HL-60 (cell line): ENCODE data around the gene LMBRD2.

Experiments used
- DNase-seq, 2 experiments: peaks; one replicate each; pipeline ENCODE4 v3.0.0-alpha.2; 2010 to 2020; ENCODE audit warnings: low read depth in 1 of 2, low spot score in 1 of 2
- H3K27ac ChIP-seq: fragments of 250-450 bp; sonication (Bioruptor Pico); replicated peaks from 2 replicates; pipeline ENCODE4 v1.5.1; 2020; ENCODE audit warnings: mild to moderate bottlenecking, moderate library complexity
- H3K27me3 ChIP-seq: fragments of 250-450 bp; sonication (Bioruptor Pico); 2 replicates; pipeline ENCODE4 v1.5.1; 2021; ENCODE audit warnings: mild to moderate bottlenecking, moderate library complexity; ENCODE audit not compliant: insufficient read depth, poor library complexity, severe bottlenecking
- H3K4me3 ChIP-seq: replicated peaks from 2 replicates; pipeline ENCODE4 v1.5.1; 2011; ENCODE audit warnings: mild to moderate bottlenecking, control low read depth, low read length; ENCODE audit not compliant: insufficient read depth
- CTCF ChIP-seq: IDR thresholded peaks from one replicate; pipeline ENCODE4 v1.5.1; 2011; ENCODE audit warnings: low read length, control low read depth, inconsistent platforms; ENCODE audit not compliant: insufficient read depth
- GABPA ChIP-seq: IDR thresholded peaks from 2 replicates; pipeline ENCODE4 v1.6.1; 2012; ENCODE audit warnings: low read depth
- POLR2AphosphoS5 ChIP-seq: IDR thresholded peaks from 2 replicates; pipeline ENCODE4 v1.6.1; 2012; ENCODE audit warnings: low read depth
- REST ChIP-seq: IDR thresholded peaks from 2 replicates; pipeline ENCODE4 v1.6.1; 2012; ENCODE audit warnings: low read depth; ENCODE audit not compliant: insufficient replicate concordance
- SPI1 ChIP-seq: IDR thresholded peaks from 2 replicates; pipeline ENCODE4 v1.6.1; 2012; ENCODE audit warnings: low read depth, mild to moderate bottlenecking, borderline replicate concordance

The LMBRD2 gene

GRCh38 chr5:36161361-36161760 lies 9.7 kb upstream of the LMBRD2 start:
- Histone ChIP-seq H3K4me3 (no peak overlapping the region), H3K27ac (no peak overlapping the region), H3K27me3 (no peaks in the 10 kb centered on the region)
- no peak for DNase-seq
- TF ChIP-seq REST (no peak), CTCF (no peak), POLR2AphosphoS5 (no peak), GABPA (no peak), SPI1 (no peak)

GRCh38 chr5:36160617-36161016 lies 8.9 kb upstream of the LMBRD2 start:
- H3K27me3 ChIP-seq = no peaks in the 10 kb centered on the region
- H3K4me3 ChIP-seq = no peak overlapping the region
- no peak for DNase-seq
- no peak for TF ChIP-seq SPI1
- no peak for TF ChIP-seq CTCF
- no peak for TF ChIP-seq GABPA
- TF ChIP-seq REST = no peak
- TF ChIP-seq POLR2AphosphoS5 = no peak
- H3K27ac ChIP-seq = no peak overlapping the region

- no peak overlapping the region for H3K27ac ChIP-seq
- DNase-seq = no peak
- no peaks in the 10 kb centered on the region for H3K27me3 ChIP-seq
- TF ChIP-seq REST (no peak), CTCF (no peak), POLR2AphosphoS5 (no peak), SPI1 (no peak), GABPA (no peak)
- H3K4me3 ChIP-seq = no peak overlapping the region
These were observed 6.5 kb upstream of the LMBRD2 start for GRCh38 chr5:36158144-36158543.
